CD4-positive, alpha-beta T cell treated with Interleukin-17A for 1 hour (primary cell): ENCODE results near the gene FAM163B.
A peak's percentile ranks its signal among the peaks of the same experiment; 100 is the strongest.

Source experiments
- DNase-seq: peaks from one replicate; pipeline ENCODE4 v3.0.0-alpha.2; 2020

The FAM163B gene

GRCh38 chr9:133615186-133615585 is 6.0 kb upstream of the FAM163B start:
- DNase-seq = no peak

GRCh38 chr9:133614678-133615077 is 5.5 kb upstream of the FAM163B start:
- no peak for DNase-seq

GRCh38 chr9:133614056-133614455 is 4.9 kb upstream of the FAM163B start:
- no peak for DNase-seq

- DNase-seq = no peak
Measured at GRCh38 chr9:133613432-133613831, 4.2 kb upstream of the FAM163B start.

- DNase-seq = no peak
Measured at GRCh38 chr9:133612816-133613215, 3.6 kb upstream of the FAM163B start.

- no peak for DNase-seq
Measured at GRCh38 chr9:133612051-133612450, 2.9 kb upstream of the FAM163B start.

GRCh38 chr9:133610845-133611244 is 1.7 kb upstream of the FAM163B start:
- no peak for DNase-seq

GRCh38 chr9:133608889-133609288 is 300 bp downstream of the FAM163B start:
- DNase-seq = no peak

GRCh38 chr9:133608382-133608781 is 807 bp downstream of the FAM163B start:
- no peak for DNase-seq

GRCh38 chr9:133607976-133608375 is 1.2 kb downstream of the FAM163B start:
- DNase-seq = no peak

- DNase-seq = no peak
Measured at GRCh38 chr9:133607381-133607780, 1.8 kb downstream of the FAM163B start.

- DNase-seq = no peak
Measured at GRCh38 chr9:133606708-133607025, 2.5 kb downstream of the FAM163B start.

GRCh38 chr9:133605856-133606707 is 3.1 kb downstream of the FAM163B start:
- no peak for DNase-seq

GRCh38 chr9:133605446-133605845 is 3.7 kb downstream of the FAM163B start:
- no peak for DNase-seq

GRCh38 chr9:133604856-133605255 is 4.3 kb downstream of the FAM163B start:
- no peak for DNase-seq

GRCh38 chr9:133604214-133604613 is 5.0 kb downstream of the FAM163B start:
- DNase-seq = peak; percentile 29

GRCh38 chr9:133603135-133603927 is 5.9 kb downstream of the FAM163B start:
- DNase-seq = no peak

- no peak for DNase-seq
Measured at GRCh38 chr9:133602277-133602676, 6.9 kb downstream of the FAM163B start.

GRCh38 chr9:133601746-133602145 is 7.4 kb downstream of the FAM163B start:
- no peak for DNase-seq

- no peak for DNase-seq
Measured at GRCh38 chr9:133600739-133601138, 8.4 kb downstream of the FAM163B start.

- DNase-seq = no peak
Measured at GRCh38 chr9:133599470-133600173, 9.6 kb downstream of the FAM163B start.

- DNase-seq = no peak
Measured at GRCh38 chr9:133598978-133599377, 10.2 kb downstream of the FAM163B start.

GRCh38 chr9:133597316-133597957 is 11.8 kb downstream of the FAM163B start:
- DNase-seq = no peak
